ENCODE data around the gene ST8SIA5. TPM values are rescaled to one million over a fixed set of nuclear protein-coding genes. Genes with fewer than 3 reads are reported as not detected.

ST8SIA5 gene
- total RNA-seq, 1 donor from 2014 or later, result 0.05 TPM

- intact Hi-C loops (cut with micrococcal nuclease), result no loop called here
- H3K9me3 Mint-ChIP-seq, result peaks cover 6% of the 10 kb centered on the region
- no peaks in the 10 kb centered on the region for H3K36me3 Mint-ChIP-seq (ENCODE audit: low read depth)
- no peak overlapping the region for H3K4me3 Mint-ChIP-seq (ENCODE audit: low read depth)
- peaks cover 8% of the 10 kb centered on the region for H3K27me3 Mint-ChIP-seq (ENCODE audit: low read depth)
- H3K4me1 Mint-ChIP-seq (ENCODE audit: low read depth), result no peaks in the 10 kb centered on the region
- no peak overlapping the region for H3K27ac Mint-ChIP-seq
- DNase-seq (ENCODE audit: low spot score), result no peak
Observed at GRCh38 chr18:46696268-46696667, 60.6 kb downstream of the ST8SIA5 start.

GRCh38 chr18:46693996-46694395 lies 62.9 kb downstream of the ST8SIA5 start:
- H3K27me3 Mint-ChIP-seq (ENCODE audit: low read depth), result peaks cover 8% of the 10 kb centered on the region
- intact Hi-C loops (cut with micrococcal nuclease), result no loop called here
- no peaks in the 10 kb centered on the region for H3K36me3 Mint-ChIP-seq (ENCODE audit: low read depth)
- no peak overlapping the region for H3K27ac Mint-ChIP-seq
- peaks cover 6% of the 10 kb centered on the region for H3K9me3 Mint-ChIP-seq
- no peak overlapping the region for H3K4me3 Mint-ChIP-seq (ENCODE audit: low read depth)
- no peak for DNase-seq (ENCODE audit: low spot score)
- H3K4me1 Mint-ChIP-seq (ENCODE audit: low read depth), result no peaks in the 10 kb centered on the region

- H3K4me3 Mint-ChIP-seq (ENCODE audit: low read depth), result no peak overlapping the region
Observed at GRCh38 chr18:46688853-46689525, 67.9 kb downstream of the ST8SIA5 start.

GRCh38 chr18:46686186-46686585 lies 70.7 kb downstream of the ST8SIA5 start:
- Mint-ChIP-seq H3K27ac (no peak overlapping the region), H3K9me3 (no peaks in the 10 kb centered on the region), H3K4me3 (ENCODE audit: low read depth) (no peak overlapping the region), H3K4me1 (ENCODE audit: low read depth) (no peaks in the 10 kb centered on the region), H3K36me3 (ENCODE audit: low read depth) (no peaks in the 10 kb centered on the region), H3K27me3 (ENCODE audit: low read depth) (no peaks in the 10 kb centered on the region)
- intact Hi-C loops (cut with micrococcal nuclease), result no loop called here
- no peak for DNase-seq (ENCODE audit: low spot score)

More at GRCh38 chr18:46688853-46689525, 67.9 kb downstream of the ST8SIA5 start:
- no peaks in the 10 kb centered on the region for H3K27me3 Mint-ChIP-seq (ENCODE audit: low read depth)
- intact Hi-C loops (cut with micrococcal nuclease), result no loop called here
- no peak overlapping the region for H3K27ac Mint-ChIP-seq
- DNase-seq (ENCODE audit: low spot score), result no peak
- no peaks in the 10 kb centered on the region for H3K9me3 Mint-ChIP-seq
- no peaks in the 10 kb centered on the region for H3K36me3 Mint-ChIP-seq (ENCODE audit: low read depth)
- no peaks in the 10 kb centered on the region for H3K4me1 Mint-ChIP-seq (ENCODE audit: low read depth)

- no peaks in the 10 kb centered on the region for H3K4me1 Mint-ChIP-seq (ENCODE audit: low read depth)
- no peak for DNase-seq (ENCODE audit: low spot score)
- H3K9me3 Mint-ChIP-seq, result no peaks in the 10 kb centered on the region
- no peak overlapping the region for H3K4me3 Mint-ChIP-seq (ENCODE audit: low read depth)
- H3K27ac Mint-ChIP-seq, result no peak overlapping the region
- intact Hi-C loops (cut with micrococcal nuclease), result no loop called here
- no peaks in the 10 kb centered on the region for H3K27me3 Mint-ChIP-seq (ENCODE audit: low read depth)
- no peaks in the 10 kb centered on the region for H3K36me3 Mint-ChIP-seq (ENCODE audit: low read depth)
Observed at GRCh38 chr18:46683252-46683651, 73.6 kb downstream of the ST8SIA5 start.

- DNase-seq (ENCODE audit: low spot score), result no peak
- H3K27ac Mint-ChIP-seq, result no peak overlapping the region
- intact Hi-C loops (cut with micrococcal nuclease), result no loop called here
- H3K9me3 Mint-ChIP-seq, result no peaks in the 10 kb centered on the region
- no peak overlapping the region for H3K4me3 Mint-ChIP-seq (ENCODE audit: low read depth)
- no peaks in the 10 kb centered on the region for H3K4me1 Mint-ChIP-seq (ENCODE audit: low read depth)
- peaks cover 2% of the 10 kb centered on the region for H3K27me3 Mint-ChIP-seq (ENCODE audit: low read depth)
- no peaks in the 10 kb centered on the region for H3K36me3 Mint-ChIP-seq (ENCODE audit: low read depth)
Observed at GRCh38 chr18:46680784-46681695, 75.8 kb downstream of the ST8SIA5 start.

- peaks cover 2% of the 10 kb centered on the region for H3K27me3 Mint-ChIP-seq (ENCODE audit: low read depth)
- no peak overlapping the region for H3K27ac Mint-ChIP-seq
- intact Hi-C loops (cut with micrococcal nuclease), result no loop called here
Observed at GRCh38 chr18:46679846-46680598, 76.8 kb downstream of the ST8SIA5 start.

GRCh38 chr18:46678785-46679399 lies 78.0 kb downstream of the ST8SIA5 start:
- H3K4me1 Mint-ChIP-seq (ENCODE audit: low read depth), result no peaks in the 10 kb centered on the region
- H3K36me3 Mint-ChIP-seq (ENCODE audit: low read depth), result no peaks in the 10 kb centered on the region
- DNase-seq (ENCODE audit: low spot score), result no peak
- H3K4me3 Mint-ChIP-seq (ENCODE audit: low read depth), result no peak overlapping the region
- peaks cover 6% of the 10 kb centered on the region for H3K27me3 Mint-ChIP-seq (ENCODE audit: low read depth)
- intact Hi-C loops (cut with micrococcal nuclease), result no loop called here
- no peak overlapping the region for H3K27ac Mint-ChIP-seq
- no peaks in the 10 kb centered on the region for H3K9me3 Mint-ChIP-seq

More at GRCh38 chr18:46679846-46680598, 76.8 kb downstream of the ST8SIA5 start:
- no peaks in the 10 kb centered on the region for H3K36me3 Mint-ChIP-seq (ENCODE audit: low read depth)
- H3K4me3 Mint-ChIP-seq (ENCODE audit: low read depth), result no peak overlapping the region
- H3K9me3 Mint-ChIP-seq, result no peaks in the 10 kb centered on the region
- no peaks in the 10 kb centered on the region for H3K4me1 Mint-ChIP-seq (ENCODE audit: low read depth)
- no peak for DNase-seq (ENCODE audit: low spot score)

GRCh38 chr18:46678041-46678440 lies 78.8 kb downstream of the ST8SIA5 start:
- no peak overlapping the region for H3K27ac Mint-ChIP-seq
- H3K27me3 Mint-ChIP-seq (ENCODE audit: low read depth), result peaks cover 6% of the 10 kb centered on the region
- no peaks in the 10 kb centered on the region for H3K9me3 Mint-ChIP-seq
- H3K4me1 Mint-ChIP-seq (ENCODE audit: low read depth), result no peaks in the 10 kb centered on the region
- no peak overlapping the region for H3K4me3 Mint-ChIP-seq (ENCODE audit: low read depth)
- no peak for DNase-seq (ENCODE audit: low spot score)
- intact Hi-C loops (cut with micrococcal nuclease), result no loop called here
- H3K36me3 Mint-ChIP-seq (ENCODE audit: low read depth), result no peaks in the 10 kb centered on the region

GRCh38 chr18:46677611-46678010 lies 79.2 kb downstream of the ST8SIA5 start:
- Mint-ChIP-seq H3K4me1 (ENCODE audit: low read depth) (peaks cover 4% of the 10 kb centered on the region), H3K27ac (no peak overlapping the region), H3K36me3 (ENCODE audit: low read depth) (no peaks in the 10 kb centered on the region), H3K4me3 (ENCODE audit: low read depth) (no peak overlapping the region), H3K9me3 (no peaks in the 10 kb centered on the region), H3K27me3 (ENCODE audit: low read depth) (peaks cover 6% of the 10 kb centered on the region)
- DNase-seq (ENCODE audit: low spot score), result no peak
- intact Hi-C loops (cut with micrococcal nuclease), result no loop called here

GRCh38 chr18:46676182-46676835 lies 80.5 kb downstream of the ST8SIA5 start:
- Mint-ChIP-seq H3K27ac (no peak overlapping the region), H3K27me3 (ENCODE audit: low read depth) (peaks cover 6% of the 10 kb centered on the region), H3K36me3 (ENCODE audit: low read depth) (no peaks in the 10 kb centered on the region), H3K4me3 (ENCODE audit: low read depth) (no peak overlapping the region), H3K4me1 (ENCODE audit: low read depth) (peaks cover 9% of the 10 kb centered on the region), H3K9me3 (no peaks in the 10 kb centered on the region)
- no peak for DNase-seq (ENCODE audit: low spot score)
- intact Hi-C loops (cut with micrococcal nuclease), result no loop called here

GRCh38 chr18:46675112-46675511 lies 81.7 kb downstream of the ST8SIA5 start:
- DNase-seq (ENCODE audit: low spot score), result no peak
- peaks cover 6% of the 10 kb centered on the region for H3K27me3 Mint-ChIP-seq (ENCODE audit: low read depth)
- H3K4me1 Mint-ChIP-seq (ENCODE audit: low read depth), result peaks cover 9% of the 10 kb centered on the region
- H3K27ac Mint-ChIP-seq, result no peak overlapping the region
- no peaks in the 10 kb centered on the region for H3K9me3 Mint-ChIP-seq
- no peak overlapping the region for H3K4me3 Mint-ChIP-seq (ENCODE audit: low read depth)
- no peaks in the 10 kb centered on the region for H3K36me3 Mint-ChIP-seq (ENCODE audit: low read depth)
- intact Hi-C loops (cut with micrococcal nuclease), result no loop called here
